Glomerular endothelial cell (primary cell): ENCODE data around the gene ST7. TPM values are rescaled to one million over a fixed set of nuclear protein-coding genes. Genes with fewer than 3 reads are reported as not detected.

Source experiments
- DNase-seq: peaks from one replicate; pipeline ENCODE4 v3.0.0-alpha.2; 2011; ENCODE audit warnings: low read depth, low spot score; ENCODE audit errors: extremely low read depth
- total RNA-seq: library from RNA; depleted of rRNA; stranded (reverse); fragments of >200 nt; gene quantifications from 2 replicates; pipeline ENCODE4 v1.2.3, GENCODE V29; 2015

Gene ST7
- total RNA-seq, 1 donor from 2014 or later: 24.4 TPM

DNA sequence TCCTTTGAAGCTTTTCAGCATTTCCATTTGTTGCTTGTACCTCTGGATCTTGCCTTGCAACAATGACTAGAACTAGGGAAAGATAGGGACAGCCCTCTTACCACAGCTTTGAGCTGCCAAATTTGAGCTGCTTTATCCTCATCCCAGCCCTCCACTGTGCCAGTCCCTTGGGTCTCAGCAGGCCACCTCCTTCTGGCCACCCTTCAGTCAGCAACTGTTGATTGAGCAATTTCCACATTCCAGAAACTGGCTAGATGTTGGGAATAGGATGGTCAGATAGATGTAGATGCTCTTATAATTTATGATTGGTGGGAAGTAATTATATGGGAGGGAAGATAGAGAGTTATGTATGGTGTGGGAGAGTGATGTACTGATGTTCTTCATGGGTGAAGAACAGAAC is 100.1 kb downstream of the ST7 start:
- DNase-seq: no peak

DNA sequence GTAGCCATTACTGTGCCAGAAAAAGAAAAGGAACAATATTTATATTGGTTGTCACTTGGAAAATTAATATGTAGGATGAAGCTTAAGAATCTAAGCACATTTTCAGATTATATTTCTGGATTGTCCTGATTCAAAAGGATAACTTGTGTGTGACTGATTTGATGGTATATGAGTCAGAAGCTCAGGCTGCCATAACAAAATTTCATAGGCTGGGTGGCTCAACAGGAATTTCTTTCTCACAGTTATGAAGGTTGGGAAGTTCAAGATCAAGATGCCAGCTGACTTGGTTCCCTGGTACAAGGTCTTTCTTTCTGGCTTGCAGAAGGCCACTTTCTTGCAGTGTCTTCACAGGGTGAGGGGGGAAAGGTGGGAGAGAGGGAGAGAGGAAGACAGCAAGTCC is 108.5 kb downstream of the ST7 start:
- DNase-seq: no peak

DNA sequence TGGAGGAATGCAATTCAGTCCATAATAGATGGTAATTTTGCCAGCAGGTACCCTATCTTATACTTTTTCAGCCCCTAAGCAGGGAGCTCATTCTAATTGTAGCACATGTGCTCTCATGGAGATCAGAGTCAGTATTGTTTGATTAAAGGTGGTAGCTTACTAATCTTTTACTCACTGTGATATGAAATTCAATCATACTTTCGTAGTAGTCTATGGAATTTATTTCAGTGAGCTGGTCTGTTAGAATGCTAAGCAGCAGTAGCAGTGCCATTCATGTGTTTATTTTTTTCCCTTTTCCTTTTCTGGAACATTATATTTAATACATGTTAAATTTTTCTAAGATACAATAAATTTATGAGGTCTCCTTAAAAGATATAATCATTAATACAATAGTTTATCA is 109.0 kb downstream of the ST7 start:
- DNase-seq: no peak

DNA sequence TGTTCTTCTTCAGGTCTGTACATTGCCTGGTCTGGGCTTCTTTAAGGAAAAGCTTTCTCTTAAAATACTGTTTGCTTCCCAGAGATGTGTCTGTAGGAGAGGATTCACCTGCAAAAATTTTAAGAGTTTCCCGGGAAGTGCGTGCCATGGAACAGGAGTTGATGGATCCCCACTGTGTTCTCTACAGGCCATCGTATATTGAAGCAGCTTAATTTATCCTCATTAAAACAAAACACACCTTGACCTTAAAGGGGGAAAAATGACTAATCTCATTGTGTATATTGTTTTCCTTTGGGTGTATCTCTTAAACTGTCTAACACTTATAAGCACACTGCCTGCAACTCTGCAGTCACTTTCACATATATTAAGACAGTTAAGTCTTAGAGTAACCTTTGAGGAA is 111.4 kb downstream of the ST7 start:
- DNase-seq: no peak

DNA sequence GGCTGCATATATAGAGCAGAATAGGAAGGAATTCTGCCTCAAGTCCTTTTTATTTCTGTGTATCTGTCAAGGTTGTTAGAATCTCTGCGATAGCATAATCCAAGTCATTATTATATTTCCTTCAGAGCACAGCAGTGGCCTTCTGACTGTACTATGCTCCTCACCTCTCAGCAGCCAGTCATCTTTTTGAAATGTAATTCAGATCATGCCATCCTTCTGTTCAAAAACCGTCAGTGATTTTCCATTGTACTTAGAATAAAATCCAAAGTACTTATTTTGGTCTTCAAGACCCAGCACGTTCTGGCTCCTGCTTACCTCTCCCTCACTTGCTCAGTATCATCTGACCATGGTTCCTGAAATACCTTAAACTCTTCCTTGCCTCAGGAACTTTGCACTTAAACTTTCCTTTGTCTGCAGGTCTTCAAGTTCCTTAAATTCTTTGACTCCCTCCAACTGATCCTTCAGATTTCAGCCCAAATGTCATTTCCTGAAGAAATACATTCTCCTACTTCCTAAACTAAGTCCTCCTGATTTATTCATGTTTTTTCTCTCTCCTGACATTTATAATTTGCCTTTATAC is 112.4 kb downstream of the ST7 start:
- DNase-seq: no peak

DNA sequence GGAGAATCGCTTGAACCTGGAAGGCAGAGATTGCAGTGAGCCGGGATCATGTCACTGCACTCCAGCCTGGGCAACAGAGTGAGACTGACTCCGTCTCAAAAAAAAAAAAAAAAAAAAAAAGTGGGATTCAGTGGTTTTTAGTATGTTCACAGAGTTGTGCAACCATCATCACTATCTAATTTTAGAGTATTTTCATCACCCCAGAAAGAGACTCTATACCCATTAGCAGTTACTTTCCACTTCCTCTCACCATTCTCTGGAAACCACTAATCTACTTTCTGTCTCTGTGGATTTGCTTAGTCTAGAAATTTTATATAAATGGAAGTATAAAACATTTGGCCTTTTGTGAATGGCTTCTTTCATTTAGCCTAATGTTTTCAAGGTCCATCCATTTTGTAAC is 113.4 kb downstream of the ST7 start:
- no peak for DNase-seq

DNA sequence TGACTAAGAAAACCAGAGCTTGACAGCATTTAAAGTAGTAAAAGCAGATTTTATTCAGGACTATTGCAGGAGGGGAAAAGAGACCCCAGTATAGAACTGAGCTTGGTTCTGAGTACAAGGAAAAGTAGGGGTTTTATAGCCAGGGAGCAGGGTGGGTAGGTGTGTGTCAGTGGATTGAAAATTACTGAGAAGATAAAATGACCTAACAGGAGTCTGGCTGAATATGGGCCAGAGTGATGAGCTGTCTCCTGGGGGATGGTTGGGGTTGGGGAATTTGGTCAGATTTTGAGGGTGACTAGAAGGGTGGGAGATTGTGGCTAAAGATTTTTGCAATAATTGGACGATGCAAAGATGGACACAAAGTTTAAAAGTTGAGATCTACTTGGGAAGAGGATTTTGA is 114.0 kb downstream of the ST7 start:
- no peak for DNase-seq

DNA sequence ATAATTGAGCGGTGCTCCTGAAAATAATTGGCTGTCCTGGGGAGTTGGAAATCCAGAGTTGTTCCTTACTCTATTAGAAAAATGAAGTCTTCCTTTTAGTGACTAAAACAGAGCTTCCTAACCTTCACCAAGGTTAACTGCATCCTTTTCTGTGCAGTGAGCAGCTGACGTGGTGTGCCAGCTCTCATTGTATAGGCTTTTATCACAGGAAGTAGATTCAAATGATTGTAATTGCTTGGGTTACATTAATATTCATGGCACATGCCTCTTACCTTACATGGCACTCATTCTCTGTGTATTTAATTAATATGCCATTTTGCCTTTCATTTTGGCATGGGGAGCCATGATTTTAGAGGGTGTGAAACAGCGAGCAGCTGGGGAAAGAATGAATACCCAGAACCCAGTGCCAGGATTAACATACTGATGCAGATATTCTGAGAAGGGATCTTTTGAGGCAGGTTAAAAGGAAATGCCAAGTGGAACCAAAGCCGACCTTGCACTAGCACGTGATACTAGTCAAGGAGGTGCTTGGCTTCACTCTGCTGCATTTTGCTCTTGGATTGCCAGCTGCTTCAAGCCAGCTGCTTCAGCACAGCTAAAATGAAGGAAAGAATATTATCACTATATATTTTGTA is 115.3 kb downstream of the ST7 start:
- DNase-seq: no peak

DNA sequence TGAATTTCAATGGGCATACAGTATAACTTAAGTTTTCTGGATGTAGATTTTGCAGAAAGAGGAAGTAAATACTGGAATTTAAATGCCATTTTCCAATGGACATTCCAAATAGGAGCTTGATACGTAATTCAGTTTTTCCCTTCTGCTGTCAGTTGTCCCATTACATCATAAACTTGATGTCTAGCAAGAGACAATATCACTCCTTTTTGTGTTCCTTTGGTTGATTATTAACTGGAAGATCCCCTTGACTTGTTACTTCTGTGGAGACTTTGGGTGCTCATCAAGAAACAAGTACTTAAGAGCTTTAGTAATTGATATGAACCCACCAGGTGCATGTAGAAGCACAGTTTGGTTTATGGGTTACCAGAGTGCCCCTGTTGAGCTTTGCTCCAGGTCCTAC is 116.1 kb downstream of the ST7 start:
- DNase-seq: no peak

DNA sequence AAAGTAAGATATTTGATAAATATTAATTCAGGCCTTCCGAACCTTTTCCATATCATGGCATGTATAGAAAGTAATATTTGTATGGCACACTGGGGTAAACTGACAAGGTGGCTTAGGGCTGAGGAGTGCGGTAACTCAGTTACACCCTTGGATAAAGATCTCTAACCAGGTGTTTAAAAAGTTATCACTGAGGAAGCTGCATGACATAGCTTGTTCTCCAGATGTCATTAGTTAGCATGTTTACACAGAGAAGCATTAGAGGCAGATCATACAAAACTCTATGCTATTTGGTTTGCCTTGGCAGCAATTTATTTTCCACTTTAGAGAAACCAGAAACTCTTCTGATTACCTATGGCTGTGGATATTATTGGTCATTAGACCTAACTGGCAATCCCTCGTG is 118.2 kb downstream of the ST7 start:
- DNase-seq: no peak

DNA sequence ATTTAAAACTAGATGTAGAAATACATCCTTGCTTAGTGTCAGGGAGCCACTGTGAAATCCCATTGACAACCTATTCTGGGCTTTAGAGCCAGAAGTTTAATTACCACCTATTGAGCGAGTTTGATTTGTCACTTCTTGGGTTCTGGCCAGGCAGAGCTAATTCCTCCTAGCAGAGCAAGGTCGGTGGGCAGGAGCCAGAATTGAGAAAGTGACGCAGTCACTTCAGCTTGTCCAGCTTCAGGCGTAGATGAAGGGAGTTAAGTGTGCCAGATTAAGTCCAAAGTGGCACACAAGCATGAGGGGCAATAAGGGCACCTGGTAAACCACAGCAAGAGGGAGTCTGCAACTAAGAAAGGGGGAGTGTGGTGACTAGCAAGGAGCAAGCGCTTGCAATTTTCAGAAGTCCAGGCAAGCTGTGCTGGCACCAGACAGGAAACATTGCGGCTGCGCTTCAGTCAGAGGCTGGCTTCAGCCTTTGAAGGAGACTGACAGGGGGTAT is 119.4 kb downstream of the ST7 start:
- peak; percentile 29 for DNase-seq

DNA sequence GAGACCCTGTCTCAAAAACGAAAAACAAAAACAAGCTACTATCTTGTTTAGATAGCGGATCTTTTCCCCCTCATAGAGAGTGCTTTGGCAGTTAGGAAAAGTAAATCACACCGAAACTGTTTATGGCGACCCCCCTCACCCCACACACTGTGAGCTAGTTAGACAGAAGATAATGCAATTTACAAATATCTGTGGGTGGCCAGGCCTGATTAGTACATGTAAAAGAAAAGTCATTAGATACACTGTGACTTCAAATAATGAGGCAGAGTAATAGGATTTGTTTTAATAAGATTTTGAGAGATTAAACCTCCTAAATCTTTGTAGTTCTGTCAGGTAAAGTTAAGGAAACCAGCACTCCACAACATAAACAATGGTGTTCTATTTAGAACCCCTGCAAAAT is 121.1 kb downstream of the ST7 start:
- DNase-seq: no peak

DNA sequence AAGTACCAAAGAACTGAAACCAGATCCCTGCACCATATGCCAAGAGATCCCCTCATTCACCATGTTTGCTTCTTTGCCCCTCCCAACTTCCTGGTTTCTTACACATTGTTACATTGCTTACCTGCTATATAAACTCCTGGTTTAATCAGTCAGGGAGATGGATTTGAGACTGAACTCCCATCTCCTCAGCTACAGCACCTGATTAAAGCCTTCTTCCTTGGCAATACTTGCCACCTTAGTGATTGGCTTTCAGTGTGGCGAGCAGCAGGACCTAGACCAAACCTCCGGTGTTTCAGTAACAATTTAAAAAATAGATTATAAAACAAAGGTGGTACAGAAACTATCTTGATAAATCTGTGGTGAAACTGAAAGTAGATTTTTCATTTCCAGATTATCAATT is 122.6 kb downstream of the ST7 start:
- no peak for DNase-seq

DNA sequence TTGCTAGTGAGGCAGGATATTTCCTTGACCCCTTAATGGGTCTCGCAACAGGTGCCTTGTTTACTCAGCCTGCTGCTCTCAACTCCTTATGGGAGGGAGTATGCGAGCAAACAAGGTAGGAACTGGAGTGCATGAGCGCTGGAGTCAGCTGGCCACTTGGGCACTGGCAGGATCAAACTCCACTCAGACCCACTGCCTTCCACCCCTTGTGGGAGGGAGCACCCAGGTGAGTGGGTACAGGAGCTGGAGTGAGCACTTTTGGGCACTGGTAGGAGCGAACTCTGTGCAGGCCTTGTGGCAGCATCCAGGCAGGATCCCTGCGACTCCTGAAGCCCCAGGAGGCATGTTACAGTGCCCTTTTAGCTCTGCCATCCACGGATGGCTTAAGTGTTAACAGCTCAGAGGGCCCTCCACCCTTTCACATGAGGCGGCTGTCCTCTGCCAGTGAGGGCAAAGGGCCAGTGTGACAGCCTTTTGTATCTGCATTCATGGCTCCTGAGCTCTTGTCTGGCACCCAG is 123.2 kb downstream of the ST7 start:
- DNase-seq: no peak

DNA sequence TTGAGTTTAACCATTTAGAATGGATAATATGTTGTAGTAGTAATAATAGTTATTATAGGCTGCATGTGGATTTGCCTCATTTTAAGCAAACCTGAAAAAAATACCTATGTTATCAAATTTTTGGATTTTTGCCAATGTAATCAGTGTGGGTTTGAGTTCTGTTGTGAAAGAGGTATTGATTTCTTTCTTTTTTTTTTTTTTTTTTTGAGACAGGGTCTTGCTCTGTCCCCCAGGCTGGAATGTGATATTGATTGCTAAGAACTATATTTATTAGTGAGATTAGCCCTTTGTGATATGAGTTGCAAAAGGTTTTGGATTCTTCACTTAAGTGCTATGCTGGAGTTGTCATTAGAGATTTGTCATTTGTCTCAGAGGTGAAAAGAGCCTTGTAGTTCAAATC is 124.4 kb downstream of the ST7 start:
- DNase-seq: no peak

DNA sequence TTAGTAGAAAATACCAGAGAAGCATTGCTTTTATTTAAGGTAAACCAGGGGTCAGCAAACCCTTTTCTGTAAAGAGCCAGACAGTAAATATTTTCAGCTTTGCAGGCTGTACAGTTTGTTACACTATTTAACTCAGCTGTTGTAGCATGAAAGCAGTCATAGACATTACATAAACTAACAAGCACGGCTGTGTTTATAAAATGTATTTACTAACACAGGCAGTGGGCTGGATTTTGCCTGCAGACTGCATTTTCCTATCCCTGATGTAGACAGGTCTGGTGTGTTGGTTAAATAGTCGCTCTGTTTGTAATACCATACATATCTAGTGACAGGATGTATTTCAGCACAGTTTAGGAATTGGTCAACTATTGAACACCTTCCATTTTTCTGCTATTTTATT is 129.3 kb downstream of the ST7 start:
- no peak for DNase-seq

DNA sequence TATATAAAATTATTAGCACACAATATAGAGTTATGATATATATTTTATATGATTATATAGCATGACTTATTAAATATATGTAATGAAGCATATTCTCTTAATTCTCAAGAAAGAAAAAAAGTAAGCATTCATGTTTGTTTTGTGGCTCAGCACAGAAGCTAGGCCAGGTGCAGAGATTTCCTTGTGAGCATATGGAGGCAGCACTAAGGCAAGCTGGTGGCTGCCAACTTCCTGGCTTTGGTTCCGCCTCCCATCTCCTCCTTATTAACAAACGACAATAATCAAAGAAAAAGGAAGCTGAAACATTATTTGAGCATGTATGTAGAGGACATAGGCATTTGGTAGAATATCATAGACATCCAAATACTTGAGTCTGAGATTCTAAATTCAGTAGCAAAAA is 130.3 kb downstream of the ST7 start:
- no peak for DNase-seq

DNA sequence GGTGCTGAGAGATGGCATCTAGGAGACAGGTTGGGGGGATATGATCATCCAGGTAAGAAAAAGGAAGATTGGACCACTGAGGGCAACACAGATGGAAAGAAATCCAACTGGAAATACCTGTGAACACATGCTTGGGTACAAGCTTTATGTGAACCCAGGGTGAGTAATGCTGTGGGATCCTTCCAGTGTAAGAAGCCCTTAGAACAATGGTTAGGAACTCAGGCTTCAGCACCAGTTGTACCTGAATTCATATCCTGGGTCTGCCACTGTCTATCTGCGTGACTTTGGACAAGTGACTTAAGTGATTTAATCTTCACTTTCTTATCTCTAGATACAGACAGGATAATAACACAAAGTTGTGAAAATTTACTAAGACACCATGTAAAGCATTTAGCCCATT is 131.0 kb downstream of the ST7 start:
- no peak for DNase-seq

DNA sequence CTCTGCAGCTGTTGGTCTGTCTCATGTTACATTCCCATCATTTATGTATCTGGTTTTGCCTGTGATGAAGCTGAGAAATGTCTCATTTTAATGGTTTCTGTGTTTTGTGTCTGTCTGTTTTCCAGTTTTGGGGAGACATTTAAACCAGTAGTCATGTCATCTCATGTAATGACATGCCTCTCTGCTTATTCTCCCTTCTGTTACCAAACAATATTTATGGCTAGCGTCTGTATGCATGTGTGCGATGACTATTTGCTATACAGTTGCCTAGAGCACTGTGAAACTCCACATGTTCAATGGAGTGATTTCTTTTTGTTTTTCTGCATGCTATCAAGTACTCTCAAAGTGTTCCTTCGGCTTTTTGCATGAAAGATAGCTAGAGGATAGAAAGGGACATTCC is 132.0 kb downstream of the ST7 start:
- no peak for DNase-seq

DNA sequence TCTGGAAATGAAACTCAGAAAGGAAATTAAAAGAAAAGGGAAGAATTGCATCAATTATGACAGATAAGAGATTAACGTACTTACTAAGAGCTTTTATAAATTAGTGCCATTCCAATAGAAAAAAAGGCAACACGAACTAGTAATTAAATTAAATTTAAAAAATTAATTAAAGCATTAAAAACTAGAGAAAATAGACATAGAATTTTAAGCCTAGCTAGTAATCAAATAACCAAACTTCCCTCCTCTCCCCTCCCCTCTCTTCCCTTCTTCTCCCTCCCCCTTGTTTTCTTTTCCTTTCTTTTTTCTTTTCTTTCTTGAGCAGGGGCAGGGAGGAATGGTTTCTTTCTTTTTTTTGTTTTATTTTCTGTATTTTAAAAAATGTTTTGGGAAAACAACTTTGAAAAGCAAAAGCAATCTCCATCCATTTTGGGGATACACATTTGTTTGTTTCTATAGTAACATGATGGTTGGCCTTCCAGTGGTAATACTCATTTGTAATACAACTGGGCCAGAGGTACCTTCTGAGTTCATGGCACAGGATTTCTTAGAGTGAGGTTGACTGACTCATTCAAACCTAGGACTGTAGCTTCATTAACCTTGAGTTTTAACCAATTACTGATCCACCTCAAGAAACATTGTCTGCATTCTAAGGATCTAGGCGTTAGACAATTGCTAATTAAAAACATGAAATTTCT is 132.6 kb downstream of the ST7 start:
- DNase-seq: no peak

DNA sequence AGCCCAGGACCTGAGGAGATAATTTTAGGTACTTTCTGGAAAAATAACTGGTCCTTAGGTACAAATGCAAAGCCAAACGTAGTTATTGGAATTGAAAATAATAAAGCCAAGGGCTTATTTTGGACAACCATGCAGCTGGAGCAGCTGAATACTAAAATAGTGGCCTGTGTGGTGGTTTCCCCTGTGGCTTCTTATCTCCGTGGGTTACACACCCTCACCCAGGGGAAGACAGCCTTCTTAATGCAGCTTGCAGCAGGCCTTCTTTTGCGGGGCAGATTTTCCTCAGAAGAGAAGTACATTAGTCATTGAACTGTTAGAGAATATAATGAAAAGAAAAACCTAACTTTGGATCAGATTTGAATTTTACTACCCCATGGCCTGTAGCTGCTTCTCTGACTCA is 133.5 kb downstream of the ST7 start:
- no peak for DNase-seq
